H1 (cell line): ENCODE results near the gene DRC1. TPM values are rescaled to one million over a fixed set of nuclear protein-coding genes. Genes with fewer than 3 reads are reported as not detected.

Experiments used
- CHD7 ChIP-seq: fragments of 300-600 bp; sonication (generic); IDR thresholded peaks from 2 replicates; pipeline ENCODE4 v1.7.1; 2012; ENCODE audit warnings: low read length, moderate library complexity, mild to moderate bottlenecking, inconsistent platforms; ENCODE audit not compliant: insufficient replicate concordance
- KDM5A ChIP-seq: fragments of 200-600 bp; IDR thresholded peaks from 2 replicates; pipeline ENCODE4 v1.7.1; 2012; ENCODE audit warnings: mild to moderate bottlenecking, low read length, inconsistent platforms, mixed read lengths
- RFX5 ChIP-seq: IDR thresholded peaks from 2 replicates; pipeline ENCODE4 v1.6.1; 2011; ENCODE audit warnings: low read depth, low read length, improper control_type of control experiment, borderline replicate concordance
- SIN3A ChIP-seq, 2 experiments: IDR thresholded peaks in 1 of 2; conservative IDR thresholded peaks in 1 of 2; 2 replicates each; pipeline ENCODE4 v1.6.1; 2011 to 2012; ENCODE audit warnings: low read length in 2 of 2, improper control_type of control experiment in 1 of 2, low read depth in 1 of 2, mild to moderate bottlenecking in 1 of 2
- polyA plus RNA-seq, 7 experiments: library from polyadenylated mRNA; depleted of rRNA in 3 of 7; stranded (reverse) in 5 of 7; unstranded in 2 of 7; fragments of >200 nt in 5 of 7; fragments of 200-250 nt in 2 of 7; gene quantifications; 1 replicate in 5 of 7; 2 replicates in 1 of 7; 4 replicates in 1 of 7; pipeline versions ENCODE4 v1.2.1 to v1.2.3, GENCODE V29; 2011 to 2013; ENCODE audit warnings: missing spikeins in 2 of 7, mixed read lengths in 2 of 7
- total RNA-seq: library from RNA; stranded (reverse); fragmentation: NEBNext Ultra II Directional; extraction: Animal tissue kit (Norgen Biotek cat#: 25700); gene quantifications from 2 replicates; pipeline ENCODE4 v1.2.1, GENCODE V29; 2021

The DRC1 gene
- total and polyA plus RNA-seq, 2 of the 8 experiments (the other 6 are each of a cell fraction or from before 2014, with no cell fraction given): 0.08 TPM; not detected in 1

GRCh38 chr2:26457695-26458364 lies 56.1 kb downstream of the DRC1 start (continued):
- TF ChIP-seq CHD7 (no peak), SIN3A (conservative IDR thresholded peaks at IDR 0.05 in 1 of 2, IDR thresholded peaks at IDR 0.05 in 1 of 2; ENCODE audit: low read depth in 1 of 2, low read length in 2 of 2) (no peak), RFX5 (no peak), KDM5A (no peak)
